ENCODE results near the gene DDX39B.
"Not testable (repeated sequence)": the region's sequence is repeated elsewhere in the genome, so short reads cannot be mapped to it uniquely, and the experiment has no call there.

Gene DDX39B

DNA sequence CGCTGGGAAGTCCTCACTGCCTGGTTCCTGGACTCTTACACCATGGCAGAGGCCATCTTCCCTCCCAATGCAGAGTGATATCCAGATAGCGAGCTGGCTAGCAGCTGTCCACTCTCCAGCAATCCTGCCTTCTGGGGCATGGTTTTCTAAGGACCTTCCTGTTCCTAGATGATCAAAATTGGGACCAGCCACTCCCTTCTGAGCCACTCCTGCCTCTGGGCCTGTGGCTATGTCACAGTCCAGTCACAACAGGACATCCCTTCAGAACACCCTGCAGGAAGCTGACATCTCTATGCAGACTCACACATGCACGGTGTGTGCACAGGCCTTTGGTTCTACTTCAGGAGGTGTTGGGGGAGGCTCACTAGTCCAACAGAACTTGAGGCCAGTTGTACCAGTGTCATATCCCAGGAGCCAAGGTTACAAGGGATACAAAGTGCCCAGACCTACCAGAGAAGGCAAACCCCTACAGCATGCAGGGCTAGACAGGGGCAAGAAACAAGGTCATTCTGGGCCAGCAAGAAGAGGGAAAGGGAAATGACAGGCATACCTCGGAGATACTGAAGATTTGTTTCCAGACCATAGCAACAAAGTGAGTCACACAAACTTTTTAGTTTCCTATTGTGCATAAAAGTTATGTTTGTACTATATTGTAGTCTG lies 15.7 kb downstream of the DDX39B start:
- no peak for DNase-seq

- no peak for DNase-seq
Measured at GRCh38 chr6:31525553-31525931, 16.3 kb downstream of the DDX39B start.

DNA sequence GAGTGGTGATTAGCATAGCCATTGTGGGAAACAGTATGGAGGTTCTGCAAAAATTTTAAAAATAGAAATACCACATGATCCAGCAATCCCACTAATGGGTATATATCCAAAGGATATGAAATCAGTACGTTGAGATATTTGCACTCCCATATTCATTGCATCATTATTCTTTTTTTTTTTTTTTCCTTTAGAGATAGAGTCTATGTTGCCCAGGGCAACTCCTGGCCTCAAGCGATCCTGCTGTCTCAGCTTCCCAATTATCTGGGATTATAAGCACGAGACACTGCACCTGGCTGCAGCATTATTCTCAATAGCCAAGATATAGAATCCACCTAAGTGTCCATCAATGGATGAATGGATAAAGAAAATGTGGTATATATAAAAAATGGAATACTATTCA lies 20.0 kb downstream of the DDX39B start:
- no peak for DNase-seq

- no peak for DNase-seq
Measured at GRCh38 chr6:31513456-31514165, 28.2 kb downstream of the DDX39B start.

- no peak for DNase-seq
Measured at GRCh38 chr6:31510007-31510406, 31.8 kb downstream of the DDX39B start.

DNA sequence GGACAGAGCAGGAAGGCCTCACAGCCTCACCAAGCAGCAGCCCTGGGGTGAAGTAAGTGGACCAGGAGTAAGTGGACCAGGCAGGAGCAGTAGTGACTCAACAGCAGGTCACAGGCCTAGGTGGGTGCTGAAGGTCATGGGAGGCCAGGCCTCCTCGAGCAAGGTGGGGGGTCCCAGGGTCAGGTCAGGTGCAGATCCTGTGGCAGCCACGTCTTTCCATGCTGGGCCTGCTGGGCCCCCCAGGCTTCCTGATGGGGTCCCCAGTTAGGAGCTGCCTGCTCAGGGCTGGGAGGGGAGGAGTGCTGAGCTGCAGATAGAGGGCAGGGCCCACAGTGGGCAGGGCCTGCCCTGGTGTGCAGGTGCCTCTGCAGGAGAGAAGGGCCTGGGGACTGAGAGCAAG lies 32.8 kb downstream of the DDX39B start:
- not testable (repeated sequence) for DNase-seq

DNA sequence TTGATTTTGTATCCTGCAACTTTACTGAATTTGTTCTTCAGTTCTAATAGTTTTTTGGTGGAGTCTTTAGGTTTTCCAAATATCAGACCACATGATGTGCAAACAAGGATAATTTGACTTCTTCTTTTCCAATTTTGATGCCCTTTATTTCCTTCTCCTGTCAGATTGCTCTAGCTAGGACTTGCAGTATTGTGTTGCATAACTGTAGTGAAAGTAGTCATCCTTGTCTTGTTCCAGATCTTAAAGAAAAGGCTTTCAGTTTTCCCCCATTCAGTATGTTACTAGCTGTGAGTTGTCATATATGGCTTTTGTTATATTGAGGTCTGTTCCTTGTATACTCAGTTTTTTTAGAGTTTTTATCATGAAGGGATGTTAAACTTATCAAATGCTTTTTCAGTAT lies 39.2 kb downstream of the DDX39B start:
- no peak for DNase-seq

DNA sequence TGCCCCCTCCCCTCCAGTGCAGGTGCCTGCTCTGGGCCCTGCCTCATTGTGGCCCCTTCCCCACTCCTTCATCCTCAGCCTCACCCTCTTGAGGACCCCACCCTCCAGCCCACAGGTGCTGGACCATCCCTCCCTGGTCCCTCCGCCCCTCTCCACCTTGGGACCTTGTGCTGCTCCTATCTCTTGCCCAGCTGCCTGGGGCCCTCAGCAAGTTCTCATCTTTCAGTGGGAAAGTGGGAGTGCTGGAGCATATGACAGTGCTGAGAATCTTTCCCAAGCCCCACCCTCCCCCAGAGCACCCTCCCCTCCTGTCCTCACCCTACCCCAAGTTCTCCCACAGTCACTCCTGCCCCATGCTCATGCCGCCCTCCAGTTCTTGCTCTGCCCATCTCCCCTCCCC lies 42.2 kb downstream of the DDX39B start:
- not testable (repeated sequence) for DNase-seq

DNA sequence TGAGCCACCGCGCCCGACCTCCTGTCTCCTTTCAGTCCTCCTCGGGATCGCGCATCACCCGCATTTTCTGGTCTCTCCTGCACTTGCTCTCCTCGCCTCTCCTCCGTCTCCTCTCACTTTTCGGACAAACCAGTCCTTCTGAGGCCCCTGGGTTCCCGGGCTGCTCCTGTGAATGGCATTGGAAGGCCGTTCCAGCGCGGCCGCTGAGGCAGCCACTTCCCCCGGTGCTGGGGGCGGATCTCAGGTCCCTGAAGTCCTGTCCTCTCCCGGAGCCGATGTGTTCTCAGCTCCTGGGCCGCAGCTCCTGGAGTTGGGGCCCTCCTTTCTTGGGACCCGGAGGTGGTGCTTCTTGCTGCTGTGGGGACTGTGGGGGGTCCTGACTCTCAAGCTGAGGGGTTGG lies 43.1 kb downstream of the DDX39B start:
- DNase-seq, result no peak

DNA sequence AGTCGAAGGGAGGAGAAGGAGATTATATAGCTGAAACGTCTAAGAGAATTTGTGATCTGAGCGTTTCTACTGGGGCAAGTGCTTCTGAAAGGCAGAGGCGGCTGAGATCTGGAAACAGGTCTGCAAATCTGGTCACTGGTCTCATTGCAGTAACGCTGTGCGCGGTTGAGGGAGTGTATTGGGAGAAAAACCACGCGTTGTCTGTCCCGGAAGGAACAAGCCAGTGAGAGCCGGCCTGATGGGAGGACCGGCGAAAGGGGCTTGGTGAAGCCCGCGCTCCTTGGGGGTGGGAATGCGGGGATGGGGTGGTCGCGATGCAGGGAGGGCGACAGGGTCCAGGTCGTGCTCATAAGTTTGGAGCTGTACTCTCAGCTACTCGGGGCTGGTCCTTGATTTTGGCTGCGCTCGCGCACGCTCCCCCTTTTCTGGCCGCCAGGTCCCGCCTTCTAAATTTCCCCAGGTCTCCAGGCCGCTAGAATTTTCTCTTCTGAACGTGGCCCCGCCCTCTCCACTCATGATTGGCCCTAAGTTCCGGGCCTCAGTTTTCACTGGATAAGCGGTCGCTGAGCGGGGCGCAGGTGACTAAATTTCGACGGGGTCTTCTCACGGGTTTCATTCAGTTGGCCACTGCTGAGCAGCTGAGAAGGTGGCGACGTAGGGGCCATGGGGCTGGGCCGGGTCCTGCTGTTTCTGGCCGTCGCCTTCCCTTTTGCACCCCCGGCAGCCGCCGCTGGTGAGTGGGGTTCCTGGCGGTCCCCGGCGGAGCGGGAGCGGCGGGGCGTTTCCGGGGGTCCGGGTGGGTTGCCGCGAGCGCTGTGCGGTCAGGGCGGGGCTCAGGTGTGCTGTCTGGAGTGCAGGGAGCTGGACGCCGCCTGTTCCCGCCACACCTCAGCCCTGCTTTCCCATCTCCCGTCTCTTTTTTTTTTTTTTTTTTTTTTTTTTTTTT lies 44.0 kb downstream of the DDX39B start, which contains the start of gene MICB:
Gene MICB (plus strand): TSS at position 615 of the 946 bp plus-strand sequence. CDS start 49 bp downstream, at position 664.
- DNase-seq, result no peak

DNA sequence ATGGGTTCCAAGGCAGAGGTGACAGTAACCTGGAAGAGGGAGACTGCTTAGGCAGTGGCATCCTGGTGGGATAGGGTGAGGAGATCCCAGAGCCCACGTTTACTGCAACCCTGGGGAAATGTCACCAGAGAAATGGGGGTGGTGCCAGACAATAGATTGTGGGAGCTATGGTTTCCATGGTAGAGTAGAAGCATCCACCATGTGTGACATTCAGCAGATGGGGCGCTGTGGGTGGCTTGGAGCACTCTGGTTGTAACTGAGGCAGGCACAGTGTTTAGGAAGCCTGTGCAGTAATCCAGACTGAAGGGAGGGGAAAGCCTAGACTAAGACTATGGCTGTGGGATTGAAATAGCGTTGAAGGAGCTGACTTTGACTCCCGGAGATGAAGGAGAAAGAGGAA lies 45.0 kb downstream of the DDX39B start:
- not testable (repeated sequence) for DNase-seq

DNA sequence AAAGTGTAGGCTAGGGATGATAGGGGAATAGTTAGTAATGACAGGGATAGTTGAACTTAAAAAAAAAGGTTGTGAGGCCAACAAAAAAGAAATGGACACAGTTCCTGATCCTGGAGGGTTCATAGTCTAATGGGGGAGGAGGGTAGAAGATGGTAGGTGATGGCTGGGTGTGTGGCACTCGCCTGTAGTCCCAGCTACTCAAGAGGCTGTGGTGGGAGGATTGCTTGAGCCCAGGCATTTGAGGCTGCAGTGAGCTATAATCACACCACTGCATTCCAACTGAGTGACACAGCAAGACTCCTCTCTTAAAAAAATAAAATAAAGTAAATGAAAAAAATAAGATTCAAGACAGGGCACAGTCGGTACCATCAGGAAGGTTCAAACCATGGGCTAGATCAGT lies 46.2 kb downstream of the DDX39B start:
- DNase-seq, result no peak

DNA sequence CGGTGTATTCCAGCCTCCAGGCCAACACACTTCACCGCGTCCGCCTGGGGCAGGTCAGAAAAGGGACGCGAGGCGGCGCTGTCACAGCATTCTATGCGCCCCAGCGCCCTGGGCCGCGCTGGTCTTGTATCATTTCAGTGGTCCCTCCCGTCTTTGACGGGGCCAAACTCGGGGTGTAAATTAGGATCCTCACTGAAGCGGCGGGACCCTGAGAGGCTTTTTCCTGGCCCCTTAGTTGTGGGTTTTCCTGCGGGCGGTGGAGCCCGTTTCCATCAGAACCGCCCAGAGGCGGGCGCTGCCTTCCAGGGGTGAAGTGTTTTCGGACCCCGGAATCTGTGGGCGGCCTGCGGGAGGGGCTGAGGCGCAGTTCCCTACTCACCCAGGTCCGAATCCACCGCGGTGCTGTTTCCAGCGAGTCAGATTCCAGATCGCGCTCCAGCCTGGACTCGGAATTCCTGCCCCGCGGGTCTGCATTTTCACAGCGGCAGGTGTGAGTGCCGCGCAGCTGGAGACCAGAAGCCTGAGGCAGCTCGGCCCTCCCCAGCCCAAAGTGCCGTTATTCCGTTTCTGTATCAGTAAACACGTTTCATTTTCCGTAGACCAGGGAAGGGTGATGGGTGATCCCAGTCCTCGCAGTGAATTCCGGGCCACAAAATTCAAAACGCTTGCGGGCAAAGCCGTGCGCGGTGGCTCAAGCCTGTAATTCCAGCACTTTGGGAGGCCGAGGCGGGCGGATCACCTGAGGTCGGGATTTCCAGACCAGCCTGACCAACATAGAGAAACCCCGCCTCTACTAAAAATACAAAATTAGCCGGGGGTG lies 47.7 kb downstream of the DDX39B start:
- DNase-seq, result no peak

DNA sequence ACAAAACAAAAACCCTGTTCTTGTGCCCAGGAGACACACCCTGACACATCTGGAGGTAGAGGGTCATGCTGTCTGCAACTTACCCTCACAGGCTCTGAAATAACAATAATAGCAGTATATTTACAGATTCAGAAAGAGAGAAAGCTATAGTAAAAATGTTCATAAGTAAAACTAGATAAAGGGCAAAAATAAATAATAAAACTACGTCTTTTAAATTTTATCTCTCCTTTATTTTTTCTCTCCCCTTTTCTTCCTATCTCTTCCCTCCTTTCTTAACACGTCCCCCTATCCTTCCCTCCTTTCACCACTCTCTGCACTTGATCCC lies 48.3 kb downstream of the DDX39B start:
- DNase-seq, result not testable (repeated sequence)

DNA sequence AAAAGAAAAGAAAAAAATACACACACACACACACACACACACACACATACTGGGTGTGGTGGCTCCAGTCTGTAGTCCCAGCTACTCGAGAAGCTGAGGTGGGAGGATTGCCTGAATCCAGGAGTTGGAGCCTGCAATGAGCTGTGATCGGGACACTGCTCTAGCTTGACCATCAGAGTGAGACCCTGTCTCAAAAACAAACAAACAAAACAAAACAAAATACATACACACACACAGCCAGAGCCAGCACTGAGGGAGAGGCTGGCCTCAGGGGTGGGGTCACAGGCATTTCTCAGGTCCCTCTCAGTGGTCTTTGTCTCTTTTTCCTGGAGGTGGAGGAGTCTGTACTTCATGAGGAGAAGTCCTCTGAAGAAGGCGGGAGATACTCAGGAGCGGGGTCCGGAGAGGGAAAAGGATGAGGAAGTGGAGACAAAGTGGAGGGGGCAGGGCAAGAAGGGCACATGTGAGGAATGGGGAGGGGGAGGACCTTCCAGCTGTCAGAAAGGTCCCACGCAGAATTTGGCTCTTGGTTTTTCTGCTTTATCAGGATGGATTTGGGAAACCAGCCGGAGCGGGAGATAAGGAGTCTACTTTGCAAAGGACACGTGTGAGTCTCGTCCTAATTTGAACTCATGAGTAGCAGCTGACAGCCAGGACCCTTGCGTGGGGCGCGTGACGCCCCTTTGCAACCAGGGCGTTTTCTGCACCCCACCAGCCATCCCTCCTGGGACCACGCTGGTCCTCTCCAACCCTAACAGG lies 51.5 kb downstream of the DDX39B start:
- no peak for DNase-seq

DNA sequence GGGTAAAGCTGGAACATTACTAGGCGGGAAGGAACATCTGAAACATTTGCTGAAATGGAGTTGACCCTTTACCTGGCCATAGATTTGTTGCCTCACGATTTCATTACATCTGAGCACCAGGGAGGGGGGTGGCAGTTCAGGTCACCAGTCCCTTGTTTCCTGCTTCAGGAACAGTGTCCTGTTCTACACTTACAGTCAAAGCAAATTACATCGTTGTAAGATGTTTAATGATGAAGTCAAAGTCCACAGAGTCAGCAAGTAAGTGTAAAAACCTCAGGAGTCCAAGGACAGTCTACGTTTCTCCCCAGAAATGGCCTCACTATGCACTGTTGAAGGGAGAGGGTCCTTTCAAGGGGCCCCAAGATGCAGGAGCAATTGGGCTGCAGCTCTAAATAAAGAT lies 52.7 kb downstream of the DDX39B start:
- DNase-seq, result no peak

GRCh38 chr6:31487674-31488073 lies 54.1 kb downstream of the DDX39B start:
- not testable (repeated sequence) for DNase-seq

DNA sequence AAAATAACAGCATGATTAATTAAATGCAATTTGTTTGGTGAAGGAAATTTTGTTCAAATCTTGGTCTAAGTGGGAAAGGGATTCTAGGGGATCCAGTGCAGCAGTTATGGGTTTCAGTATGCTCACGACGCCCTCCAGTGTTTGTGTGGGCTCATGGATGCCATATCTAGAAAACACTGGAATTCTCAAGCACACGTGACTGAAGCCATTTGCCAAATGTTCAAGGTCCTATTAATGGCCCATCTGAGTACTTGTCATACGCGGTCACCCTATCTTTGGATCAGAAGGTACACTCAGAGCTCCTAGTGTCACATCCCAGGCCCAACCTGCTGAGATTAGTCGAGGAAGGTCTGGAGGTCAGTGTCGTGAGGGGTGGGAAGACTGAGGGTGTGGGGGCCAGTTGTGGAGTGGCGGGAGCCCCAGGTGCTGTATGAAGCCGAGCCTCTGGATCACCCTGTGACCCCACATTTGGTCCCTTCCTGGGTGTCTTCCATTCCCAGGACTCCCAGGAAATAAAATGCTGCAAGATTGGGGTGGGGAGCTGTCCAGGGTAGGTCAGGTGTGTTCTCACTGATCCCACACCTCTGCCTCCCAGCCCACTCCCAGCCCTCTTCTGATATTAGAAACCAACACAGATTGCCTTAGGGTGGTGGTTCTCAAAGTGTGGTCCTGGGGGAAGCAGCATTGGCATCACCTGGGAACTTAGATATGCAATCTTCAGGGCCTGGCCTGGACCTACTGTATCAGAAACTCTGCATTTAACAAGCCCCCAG lies 55.6 kb downstream of the DDX39B start:
- DNase-seq, result not testable (repeated sequence)

GRCh38 chr6:31485055-31485454 lies 56.7 kb downstream of the DDX39B start:
- DNase-seq, result no peak

DNA sequence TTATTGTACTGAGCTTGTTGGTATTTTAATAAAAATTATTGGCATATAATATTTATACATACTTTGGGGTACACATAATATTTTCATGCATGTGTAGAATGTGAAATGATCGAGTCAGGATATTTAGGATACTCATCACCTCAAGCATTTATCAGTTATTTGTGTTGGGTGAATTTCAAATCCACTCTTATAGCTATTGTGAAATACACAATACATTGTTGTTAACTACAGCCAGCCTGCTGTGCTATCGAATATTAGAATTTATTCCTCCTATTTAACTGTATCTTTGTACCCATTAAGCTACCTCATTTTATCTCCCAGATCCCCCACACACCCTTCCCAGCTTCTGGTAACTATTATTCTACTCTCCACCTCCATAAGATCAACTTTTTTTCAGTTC lies 58.4 kb downstream of the DDX39B start:
- no peak for DNase-seq

- no peak for DNase-seq
Measured at GRCh38 chr6:31480574-31480973, 61.2 kb downstream of the DDX39B start.

Data from NCI-H524 treated with DMSO at 0.1 percent for 48 hours (cell line).